Progenitor cell of endocrine pancreas (in vitro differentiated cells): ENCODE data around the gene MAPT. TPM values are rescaled to one million over a fixed set of nuclear protein-coding genes. Genes with fewer than 3 reads are reported as not detected.
A peak's percentile ranks its signal among the peaks of the same experiment; 100 is the strongest.

Source experiments
- DNase-seq: peaks from one replicate; pipeline ENCODE4 v3.0.0; 2021; ENCODE audit warnings: low spot score; ENCODE audit not compliant: unreplicated experiment
- H3K27ac Mint-ChIP-seq: 2 replicates; pipeline ENCODE4 v1.8.0; 2021; ENCODE audit warnings: mild to moderate bottlenecking, moderate library complexity, mixed read lengths
- H3K27me3 Mint-ChIP-seq: 2 replicates; pipeline ENCODE4 v1.8.0; 2021; ENCODE audit warnings: mixed read lengths
- H3K36me3 Mint-ChIP-seq: 2 replicates; pipeline ENCODE4 v1.8.0; 2022; ENCODE audit warnings: mixed read lengths; ENCODE audit not compliant: insufficient read depth
- H3K4me1 Mint-ChIP-seq: 2 replicates; pipeline ENCODE4 v1.8.0; 2021; ENCODE audit warnings: low read depth, mixed read lengths
- H3K4me3 Mint-ChIP-seq: 2 replicates; pipeline ENCODE4 v1.8.0; 2021; ENCODE audit warnings: low read depth, mild to moderate bottlenecking, moderate library complexity, mixed read lengths
- H3K9me3 Mint-ChIP-seq: 2 replicates; pipeline ENCODE4 v1.8.0; 2021; ENCODE audit warnings: low read depth, mixed read lengths
- CTCF ChIP-seq: fragments of 200-600 bp; sonication (generic); IDR thresholded peaks from one replicate; pipeline ENCODE4 v1.5.0; 2021; ENCODE audit warnings: antibody characterized with exemption, mild to moderate bottlenecking; ENCODE audit not compliant: unreplicated experiment
- total RNA-seq: library from RNA; stranded (reverse); gene quantifications from 2 replicates; pipeline ENCODE4 v1.2.1, GENCODE V29; 2021

Gene MAPT
- total RNA-seq, 1 donor from 2014 or later = 2.5 TPM

- Mint-ChIP-seq H3K9me3 (no peaks in the 10 kb centered on the region), H3K27ac (no peak overlapping the region), H3K27me3 (no peaks in the 10 kb centered on the region), H3K4me3 (no peak overlapping the region), H3K4me1 (peaks cover 10% of the 10 kb centered on the region), H3K36me3 (peaks cover 15% of the 10 kb centered on the region)
- DNase-seq = no peak
- no peak for TF ChIP-seq CTCF
Measured at GRCh38 chr17:46060461-46060860, 166.1 kb downstream of the MAPT start.

GRCh38 chr17:46061435-46061834 is 167.1 kb downstream of the MAPT start:
- peak; percentile 48 for TF ChIP-seq CTCF
- Mint-ChIP-seq H3K27me3 (no peaks in the 10 kb centered on the region), H3K27ac (peak overlapping the region; percentile 24), H3K4me3 (no peak overlapping the region), H3K9me3 (no peaks in the 10 kb centered on the region), H3K36me3 (peaks cover 16% of the 10 kb centered on the region), H3K4me1 (peaks cover 10% of the 10 kb centered on the region)
- no peak for DNase-seq

GRCh38 chr17:46063241-46063640 is 168.9 kb downstream of the MAPT start:
- Mint-ChIP-seq H3K36me3 (peaks cover 24% of the 10 kb centered on the region), H3K4me3 (no peak overlapping the region), H3K4me1 (peaks cover 11% of the 10 kb centered on the region), H3K27ac (no peak overlapping the region), H3K27me3 (no peaks in the 10 kb centered on the region), H3K9me3 (no peaks in the 10 kb centered on the region)
- TF ChIP-seq CTCF = no peak
- no peak for DNase-seq

GRCh38 chr17:46064460-46064859 is 170.1 kb downstream of the MAPT start:
- Mint-ChIP-seq H3K4me3 (no peak overlapping the region), H3K4me1 (peaks cover 9% of the 10 kb centered on the region), H3K27me3 (no peaks in the 10 kb centered on the region), H3K36me3 (peaks cover 22% of the 10 kb centered on the region), H3K9me3 (no peaks in the 10 kb centered on the region), H3K27ac (peak overlapping the region; percentile 50)
- DNase-seq = no peak
- no peak for TF ChIP-seq CTCF

GRCh38 chr17:46071796-46072195 is 177.4 kb downstream of the MAPT start:
- Mint-ChIP-seq H3K4me3 (no peak overlapping the region), H3K4me1 (peaks cover 9% of the 10 kb centered on the region), H3K27me3 (no peaks in the 10 kb centered on the region), H3K9me3 (peaks cover 2% of the 10 kb centered on the region), H3K27ac (no peak overlapping the region), H3K36me3 (peaks cover 14% of the 10 kb centered on the region)
- no peak for TF ChIP-seq CTCF
- DNase-seq = no peak
